ENCODE data around the gene CNPY2. TPM values are rescaled to one million over a fixed set of nuclear protein-coding genes. Genes with fewer than 3 reads are reported as not detected.
A peak's percentile ranks its signal among the peaks of the same experiment; 100 is the strongest.

CNPY2 gene
- 10 to 100 TPM; 69.9 to 86.1 (median 85.9) TPM for total RNA-seq

DNA sequence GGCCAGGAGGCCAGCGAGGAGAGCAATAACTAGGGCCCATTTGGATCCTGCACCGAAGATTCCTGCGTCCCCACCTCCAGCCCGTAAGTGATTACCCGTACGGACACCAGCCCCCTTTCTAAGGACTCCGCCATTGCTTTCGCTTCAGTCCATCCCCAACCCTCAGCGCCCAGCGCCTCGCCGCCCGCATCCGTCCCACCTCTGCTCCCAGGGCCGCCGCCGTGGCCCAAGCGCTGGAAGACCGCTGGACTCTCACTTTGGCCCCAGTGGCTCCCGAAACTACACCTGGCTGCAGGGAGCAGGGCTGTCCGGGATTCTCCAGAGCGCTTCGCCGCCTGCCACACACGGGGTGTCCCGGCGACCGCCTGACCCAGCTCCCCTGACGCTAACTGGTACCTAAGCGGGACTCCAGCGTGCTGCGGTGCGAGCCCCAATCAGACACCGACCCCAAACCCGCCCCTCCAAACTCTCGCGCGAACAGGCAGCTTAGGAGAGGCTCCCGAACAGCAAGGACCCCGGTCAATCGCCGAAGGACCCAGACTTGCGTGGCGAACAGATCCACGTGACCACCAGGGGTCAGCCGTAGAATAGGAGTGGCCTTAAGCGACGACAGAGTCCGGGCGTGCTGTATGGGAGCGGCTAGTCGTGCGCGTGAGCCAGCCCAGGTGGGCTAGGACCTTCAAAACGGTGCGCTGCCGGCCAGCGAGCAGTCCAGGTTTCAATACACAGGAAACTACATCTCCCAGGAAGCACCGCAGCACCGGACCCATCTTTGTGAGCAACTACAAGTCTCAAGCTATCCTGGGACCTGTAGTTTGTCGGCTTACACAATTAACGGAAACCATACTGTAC, at the start of gene CNPY2:
CNPY2 (minus strand) TSS at position 367 of the 852 bp plus-strand sequence. CDS start 771 bp downstream, outside the sequence.
- Histone ChIP-seq H3K9me3 (no peaks in the 10 kb centered on the region), H3K4me1 (peaks cover 5 to 7% of the 10 kb centered on the region in 2 donors), H3K27ac (peak within 1 kb of the TSS; percentile 94), H3K27me3 (no peaks in the 10 kb centered on the region), H3K36me3 (no peaks in the 10 kb centered on the region), H3K4me3 (peak within 1 kb of the TSS; percentile 72 to 89 (median 87))
- intact Hi-C loops (cut with DNase I; ENCODE audit: low total_unique reads): no loop called here
- TF ChIP-seq, protein P1, sequence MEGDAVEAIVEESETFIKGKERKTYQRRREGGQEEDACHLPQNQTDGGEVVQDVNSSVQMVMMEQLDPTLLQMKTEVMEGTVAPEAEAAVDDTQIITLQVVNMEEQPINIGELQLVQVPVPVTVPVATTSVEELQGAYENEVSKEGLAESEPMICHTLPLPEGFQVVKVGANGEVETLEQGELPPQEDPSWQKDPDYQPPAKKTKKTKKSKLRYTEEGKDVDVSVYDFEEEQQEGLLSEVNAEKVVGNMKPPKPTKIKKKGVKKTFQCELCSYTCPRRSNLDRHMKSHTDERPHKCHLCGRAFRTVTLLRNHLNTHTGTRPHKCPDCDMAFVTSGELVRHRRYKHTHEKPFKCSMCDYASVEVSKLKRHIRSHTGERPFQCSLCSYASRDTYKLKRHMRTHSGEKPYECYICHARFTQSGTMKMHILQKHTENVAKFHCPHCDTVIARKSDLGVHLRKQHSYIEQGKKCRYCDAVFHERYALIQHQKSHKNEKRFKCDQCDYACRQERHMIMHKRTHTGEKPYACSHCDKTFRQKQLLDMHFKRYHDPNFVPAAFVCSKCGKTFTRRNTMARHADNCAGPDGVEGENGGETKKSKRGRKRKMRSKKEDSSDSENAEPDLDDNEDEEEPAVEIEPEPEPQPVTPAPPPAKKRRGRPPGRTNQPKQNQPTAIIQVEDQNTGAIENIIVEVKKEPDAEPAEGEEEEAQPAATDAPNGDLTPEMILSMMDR (IDR thresholded peaks at IDR 0.05): peak in 2 of 3 donors; percentile 31 to 42
- peak; percentile 84 to 89 (median 85) for TF ChIP-seq POLR2AphosphoS5 (IDR thresholded peaks at IDR 0.05)
- peak; percentile 38 for TF ChIP-seq POLR2A (IDR thresholded peaks at IDR 0.05)
- peak; percentile 91 to 95 for DNase-seq (ENCODE audit: low spot score in 2 of 2)

DNA sequence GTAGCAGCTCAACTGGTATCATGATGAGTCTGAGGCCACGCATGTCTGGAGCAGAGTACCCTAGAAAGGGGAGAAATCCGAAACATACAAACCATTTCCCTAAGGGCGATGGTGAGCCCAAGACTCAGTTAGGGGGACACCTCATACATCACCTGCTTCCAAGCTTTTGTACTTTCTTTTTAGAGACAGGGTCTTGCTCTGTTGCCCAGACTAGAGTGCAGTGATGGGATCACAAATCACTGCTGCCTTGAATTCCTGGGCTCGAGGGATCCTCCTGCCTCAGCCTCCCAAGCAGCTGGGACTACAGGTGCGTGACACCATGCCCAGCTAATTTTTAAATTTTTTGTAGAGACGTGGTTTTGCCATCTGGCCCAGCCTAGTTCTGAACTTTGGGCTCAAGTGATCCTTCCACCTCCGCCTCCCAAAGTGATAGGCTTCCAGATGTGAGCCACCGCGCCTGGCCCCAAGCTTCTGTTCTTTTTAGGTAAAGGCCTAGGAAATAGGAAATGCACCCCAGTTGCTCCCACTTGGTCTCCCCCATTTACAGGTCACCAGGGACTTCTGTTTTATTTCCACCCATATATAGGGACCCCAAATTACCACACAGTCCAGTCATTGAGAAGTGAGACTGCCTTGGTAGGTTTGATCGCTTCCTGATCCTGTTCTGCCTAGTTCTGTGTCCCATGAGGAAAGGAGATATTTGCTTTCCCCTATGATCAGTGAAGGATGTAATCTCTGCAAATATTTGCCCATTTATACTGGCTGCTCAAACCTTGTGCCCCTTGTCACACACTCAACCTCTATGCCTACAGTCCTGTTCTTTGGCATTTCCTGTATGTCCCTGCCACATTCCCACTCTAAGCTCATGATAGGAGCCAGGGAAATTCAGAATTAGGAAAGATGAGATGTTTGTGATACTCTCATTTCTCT, 46.6 kb upstream of the CNPY2 start, which contains the start of gene APOF:
APOF (minus strand) TSS at position 728 of the 930 bp plus-strand sequence; CDS start at position 616, 112 bp downstream.
- no peaks in the 10 kb centered on the region for H3K4me1 ChIP-seq
- H3K36me3 ChIP-seq: no peaks in the 10 kb centered on the region
- intact Hi-C loops (cut with DNase I; ENCODE audit: low total_unique reads): no loop called here
- H3K9me3 ChIP-seq: no peaks in the 10 kb centered on the region
- no peak within 1 kb of the TSS for H3K4me3 ChIP-seq
- no peak within 1 kb of the TSS for H3K27ac ChIP-seq
- TF ChIP-seq POLR2A (IDR thresholded peaks at IDR 0.05): no peak
- TF ChIP-seq, protein P1 (IDR thresholded peaks at IDR 0.05): no peak
- no peak for TF ChIP-seq POLR2AphosphoS5 (IDR thresholded peaks at IDR 0.05)
- no peaks in the 10 kb centered on the region for H3K27me3 ChIP-seq
- no peak for DNase-seq (ENCODE audit: low spot score in 2 of 2)

DNA sequence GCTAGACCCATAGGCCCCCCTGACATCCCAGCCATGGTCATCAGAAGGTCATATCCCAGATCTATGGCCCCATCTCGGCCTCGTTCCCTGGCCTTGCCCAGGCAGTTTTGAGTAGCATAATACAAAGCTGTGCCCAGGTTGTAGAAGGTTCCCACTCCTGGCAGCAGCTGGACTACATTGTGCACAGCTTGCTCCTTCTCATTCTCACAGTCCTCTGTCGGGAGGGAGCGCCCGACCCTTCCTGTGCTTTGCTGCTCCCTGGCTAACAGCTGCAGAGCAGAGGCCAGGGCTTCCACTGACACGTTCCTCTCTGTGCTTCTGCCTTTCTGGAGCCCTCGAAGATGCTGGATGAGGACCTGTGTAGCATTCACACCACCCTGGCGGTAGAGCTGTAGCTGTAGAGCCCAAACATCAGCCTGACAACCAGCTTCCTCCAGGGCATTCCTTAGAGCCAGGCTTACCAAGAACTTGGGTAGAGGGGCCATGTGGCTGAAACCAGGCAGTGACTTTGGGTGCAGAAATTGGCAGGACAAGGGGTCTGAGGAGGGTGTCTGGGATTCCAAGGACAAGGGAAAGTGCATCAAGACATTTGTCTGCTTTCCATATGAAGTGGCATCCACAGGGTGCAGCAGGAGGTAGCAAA, 45.8 kb upstream of the CNPY2 start:
- no peaks in the 10 kb centered on the region for H3K4me1 ChIP-seq
- H3K36me3 ChIP-seq: no peaks in the 10 kb centered on the region
- H3K27me3 ChIP-seq: no peaks in the 10 kb centered on the region
- TF ChIP-seq, protein P1 (IDR thresholded peaks at IDR 0.05): no peak
- TF ChIP-seq POLR2AphosphoS5 (IDR thresholded peaks at IDR 0.05): no peak
- no peak for TF ChIP-seq POLR2A (IDR thresholded peaks at IDR 0.05)
- no peaks in the 10 kb centered on the region for H3K9me3 ChIP-seq
- H3K4me3 ChIP-seq: no peak overlapping the region
- no peak for DNase-seq (ENCODE audit: low spot score in 2 of 2)
- intact Hi-C loops (cut with DNase I; ENCODE audit: low total_unique reads): no loop called here
- no peak overlapping the region for H3K27ac ChIP-seq

DNA sequence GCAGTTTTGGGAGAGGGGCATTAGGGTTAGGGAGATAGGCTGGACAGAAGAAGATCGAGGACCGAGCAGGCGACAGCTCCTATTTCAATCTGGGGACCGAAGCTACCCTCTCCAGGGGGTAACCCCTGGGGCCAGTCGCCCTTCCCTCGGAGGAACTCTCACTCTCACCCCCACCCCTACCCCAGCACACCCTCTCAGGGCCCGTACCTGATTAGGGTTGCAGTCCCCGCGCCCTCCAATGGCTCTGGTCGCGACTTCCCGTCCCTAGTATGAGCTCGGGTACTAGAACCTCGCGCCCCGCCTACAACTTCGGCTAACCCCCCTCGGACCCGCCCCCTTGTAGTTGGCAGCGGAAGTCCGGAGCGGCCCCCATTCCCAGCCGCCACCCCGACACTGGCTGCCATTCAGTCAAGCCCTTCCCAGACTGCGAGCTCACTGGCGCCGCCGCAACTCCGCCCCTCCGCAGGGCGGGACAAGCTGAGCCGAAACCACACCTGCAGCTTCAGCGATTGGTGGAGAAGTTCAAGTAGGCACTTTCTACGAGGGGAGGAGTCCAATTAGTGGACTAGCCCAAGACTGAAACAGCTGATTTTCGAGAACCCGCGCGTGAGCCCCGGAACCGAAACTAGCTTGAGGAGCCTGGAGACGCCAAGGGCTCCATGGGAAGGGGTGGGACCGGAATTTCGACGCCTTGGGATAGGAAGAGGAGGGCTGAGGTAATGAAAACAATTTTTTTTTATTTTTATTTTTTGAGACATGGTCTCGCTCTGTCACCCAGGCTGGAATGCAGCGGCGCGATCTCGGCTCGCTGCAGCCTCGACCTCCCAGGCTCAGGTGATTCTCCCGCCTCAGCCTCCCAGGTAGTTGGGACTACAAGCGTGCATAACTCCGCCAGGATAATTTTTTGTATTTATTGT, 44.3 kb upstream of the CNPY2 start, which contains the start of gene STAT2:
STAT2 (minus strand) TSS at position 257 of the 917 bp plus-strand sequence. CDS start 3,536 bp downstream, outside the sequence.
- peak; percentile 99 to 100 for DNase-seq (ENCODE audit: low spot score in 2 of 2)
- Histone ChIP-seq H3K27me3 (no peaks in the 10 kb centered on the region), H3K4me3 (peak within 1 kb of the TSS; percentile 78 to 95 (median 87)), H3K27ac (peak within 1 kb of the TSS; percentile 98 to 99), H3K36me3 (peaks cover 8% of the 10 kb centered on the region), H3K9me3 (no peaks in the 10 kb centered on the region), H3K4me1 (no peaks in the 10 kb centered on the region)
- TF ChIP-seq, protein P1 (IDR thresholded peaks at IDR 0.05): no peak
- TF ChIP-seq POLR2A (IDR thresholded peaks at IDR 0.05) (peak; percentile 78), POLR2AphosphoS5 (IDR thresholded peaks at IDR 0.05) (peak; percentile 76 to 83 (median 80))
- intact Hi-C loops (cut with DNase I; ENCODE audit: low total_unique reads): no loop called here

All from breast epithelium (tissue), 4 donors.